AG04449 (cell line): ENCODE results near the gene MRPL39.

Experiments
- CTCF ChIA-PET: fragments of 350-600 bp; formaldehyde crosslinking; extraction: SDS; loops from one replicate; lab custom pipeline; 2021; ENCODE audit warnings: antibody characterized with exemption; lab: Yijun Ruan, JAX
- POLR2A ChIA-PET: fragments of 400-600, 350-600 bp; formaldehyde crosslinking; extraction: SDS; loops from one replicate; lab custom pipeline; 2020; ENCODE audit warnings: antibody characterized with exemption, inconsistent platforms; lab: Yijun Ruan, JAX
- DNase-seq: peaks from one replicate; pipeline ENCODE4 v3.0.0-alpha.2; 2010; ENCODE audit warnings: low read depth, low spot score
- H3K4me3 ChIP-seq: 2 replicates; pipeline ENCODE4 v1.5.1; 2011; ENCODE audit warnings: low read depth, mild to moderate bottlenecking, control low read depth, low read length
- CTCF ChIP-seq: IDR thresholded peaks from one replicate; pipeline ENCODE4 v1.5.1; 2011; ENCODE audit warnings: mild to moderate bottlenecking, moderate library complexity, low read length, control low read depth, inconsistent platforms; ENCODE audit not compliant: insufficient read depth; ENCODE audit errors: missing control alignments

Gene MRPL39

GRCh38 chr21:25578056-25578961 is 29.0 kb downstream of the MRPL39 start:
- POLR2A ChIA-PET: no interaction called here
- CTCF ChIA-PET: interaction anchor here (0.7 to 0.9 kb wide), 3 partner anchors 14 to 30 kb away, joined by 3 read pairs; no protein-coding TSS in a partner anchor
- no peak overlapping the region for H3K4me3 ChIP-seq
- no peak for TF ChIP-seq CTCF
- DNase-seq: no peak

- DNase-seq: no peak
- H3K4me3 ChIP-seq: no peak overlapping the region
- no peak for TF ChIP-seq CTCF
- ChIA-PET CTCF (interaction anchor here (0.6 to 0.9 kb wide), 3 partner anchors 13 to 96 kb away, joined by 3 read pairs; no protein-coding TSS in a partner anchor), POLR2A (interaction anchor here (0.6 kb wide), 1 partner anchor 107 kb away, joined by 3 read pairs; no protein-coding TSS in a partner anchor)
These were observed 29.7 kb downstream of the MRPL39 start for GRCh38 chr21:25577424-25578055.

- ChIA-PET CTCF (interaction anchor here (1.3 to 2.6 kb wide), 3 partner anchors 12 to 153 kb away, joined by 3 to 8 read pairs (median 7); no protein-coding TSS in a partner anchor), POLR2A (interaction anchor here (1.6 kb wide), 1 partner anchor 204 kb away, joined by 4 read pairs; no protein-coding TSS in a partner anchor)
- peak; percentile 77 for DNase-seq
- no peak for TF ChIP-seq CTCF
- no peak overlapping the region for H3K4me3 ChIP-seq
These were observed 33.7 kb downstream of the MRPL39 start for GRCh38 chr21:25573409-25574206.

DNA sequence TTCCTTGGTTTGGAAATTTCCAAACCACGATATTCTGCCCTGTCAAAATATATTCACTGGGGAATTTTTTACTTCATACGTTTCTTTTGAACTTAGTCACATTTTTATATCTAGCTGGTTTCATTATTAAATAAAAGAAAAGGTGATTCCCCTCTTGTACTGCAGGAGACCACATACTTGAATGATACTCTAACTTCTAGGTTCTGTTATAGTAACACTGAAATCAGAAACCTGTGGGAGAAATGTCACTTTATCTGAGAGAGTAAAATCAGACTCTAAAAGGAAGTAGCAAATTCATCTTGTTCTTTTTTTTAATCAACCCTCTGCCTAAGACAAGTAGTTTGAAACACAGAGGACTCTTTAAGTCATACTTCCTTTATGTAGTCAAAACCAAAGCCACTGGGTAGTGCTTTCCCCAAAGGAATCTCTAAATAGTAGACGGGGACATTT is 34.4 kb downstream of the MRPL39 start:
- DNase-seq: no peak
- no peak for TF ChIP-seq CTCF
- CTCF ChIA-PET: interaction anchor here (2.3 to 2.6 kb wide), 2 partner anchors 11 to 152 kb away, joined by 7 to 8 read pairs; no protein-coding TSS in a partner anchor
- H3K4me3 ChIP-seq: no peak overlapping the region
- POLR2A ChIA-PET: interaction anchor here (1.6 kb wide), 1 partner anchor 203 kb away, joined by 4 read pairs; no protein-coding TSS in a partner anchor

DNA sequence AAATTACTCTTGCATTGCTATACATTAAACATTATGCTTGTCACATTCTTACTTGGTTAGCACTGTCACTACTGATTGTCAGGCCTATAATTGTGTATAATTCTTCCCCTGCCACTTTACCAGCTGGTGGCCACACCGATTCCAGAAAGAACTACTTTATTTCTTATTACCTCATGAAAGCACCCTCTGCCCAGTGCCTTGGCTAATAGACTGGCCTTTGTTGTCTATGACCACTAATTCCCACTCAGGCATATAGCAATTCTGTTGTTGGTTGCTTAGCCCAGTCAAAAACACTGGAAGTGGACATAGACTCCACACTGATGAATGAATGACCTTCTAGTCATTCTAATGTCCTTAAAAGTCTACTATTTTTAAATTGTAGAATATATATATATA is 35.6 kb downstream of the MRPL39 start:
- ChIA-PET POLR2A (no interaction called here), CTCF (interaction anchor here (2.3 kb wide), 1 partner anchor 10 kb away, joined by 7 read pairs; no protein-coding TSS in a partner anchor)
- no peak for TF ChIP-seq CTCF
- no peak overlapping the region for H3K4me3 ChIP-seq
- DNase-seq: no peak
